Upper lobe of right lung (tissue), 1 donor: ENCODE results near the gene PTPN22. TPM values are rescaled to one million over a fixed set of nuclear protein-coding genes. Genes with fewer than 3 reads are reported as not detected.
A peak's percentile ranks its signal among the peaks of the same experiment; 100 is the strongest.

Experiments used
- ATAC-seq: fragments of 200-7000 bp; cut with Tn5 transposase; one replicate; pipeline ENCODE4 v1.9.1; 2020; ENCODE audit warnings: mild to moderate bottlenecking, moderate library complexity
- DNase-seq: peaks from one replicate; pipeline ENCODE4 v3.0.0-alpha.2; 2020
- H3K27ac ChIP-seq: fragments of 200-600 bp; one replicate; pipeline ENCODE4 v1.8.0; 2022
- H3K27me3 ChIP-seq: fragments of 200-600 bp; one replicate; pipeline ENCODE4 v1.8.0; 2022; ENCODE audit warnings: mild to moderate bottlenecking
- H3K36me3 ChIP-seq: fragments of 200-600 bp; one replicate; pipeline ENCODE4 v1.8.0; 2022
- H3K4me1 ChIP-seq: fragments of 200-600 bp; one replicate; pipeline ENCODE4 v1.8.0; 2022
- H3K4me3 ChIP-seq: fragments of 200-600 bp; one replicate; pipeline ENCODE4 v1.8.0; 2022; ENCODE audit warnings: mild to moderate bottlenecking
- H3K9me3 ChIP-seq: fragments of 200-600 bp; one replicate; pipeline ENCODE4 v1.8.0; 2022
- CTCF ChIP-seq: fragments of 200-600 bp; IDR thresholded peaks from one replicate; pipeline ENCODE4 v1.8.0; 2022; ENCODE audit warnings: antibody characterized with exemption
- intact Hi-C: fragments of 100-400 bp; cut with DNase I; formaldehyde crosslinking; loops from one replicate; pipeline ENCODE4 v1.11.0; 2022
- total RNA-seq: library from RNA; stranded (reverse); fragmentation: NEBNext Ultra II Directional; extraction: Animal tissue kit (Norgen Biotek cat#: 25700); gene quantifications from one replicate; pipeline ENCODE4 v1.2.1, GENCODE V29; 2021
- donor health status: DM: no; HTN: yes; CAD: no; lungs with severe emphysema.

Gene PTPN22
- total RNA-seq, 1 donor from 2014 or later, result 12.2 TPM

DNA sequence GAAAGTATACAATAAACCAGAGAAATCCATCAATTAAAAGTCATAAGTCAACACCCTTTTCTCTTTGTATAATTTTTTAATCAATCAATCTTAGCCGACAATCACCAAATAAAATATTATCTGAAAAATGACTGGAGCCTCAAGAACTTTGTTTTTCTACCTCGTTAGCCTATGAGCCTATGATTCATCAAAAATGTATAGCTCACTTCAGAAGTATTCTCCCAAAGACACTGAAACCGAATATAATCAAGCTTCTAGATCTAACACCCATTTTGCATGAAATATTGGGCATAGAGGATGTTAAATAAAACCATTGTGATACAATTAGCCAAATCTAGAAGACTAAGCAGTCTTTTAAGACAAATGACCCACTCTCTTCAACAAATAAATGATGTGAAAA, 41.5 kb downstream of the PTPN22 start:
- Histone ChIP-seq H3K4me1 (no peaks in the 10 kb centered on the region), H3K27me3 (no peaks in the 10 kb centered on the region), H3K4me3 (no peak overlapping the region), H3K9me3 (no peaks in the 10 kb centered on the region), H3K36me3 (no peaks in the 10 kb centered on the region), H3K27ac (no peak overlapping the region)
- no peak for TF ChIP-seq CTCF
- ATAC-seq (no peak), DNase-seq (no peak)
- intact Hi-C loops, result loop anchor here (10.0 kb wide), 1 partner anchor 65 kb away; no protein-coding TSS in a partner anchor

DNA sequence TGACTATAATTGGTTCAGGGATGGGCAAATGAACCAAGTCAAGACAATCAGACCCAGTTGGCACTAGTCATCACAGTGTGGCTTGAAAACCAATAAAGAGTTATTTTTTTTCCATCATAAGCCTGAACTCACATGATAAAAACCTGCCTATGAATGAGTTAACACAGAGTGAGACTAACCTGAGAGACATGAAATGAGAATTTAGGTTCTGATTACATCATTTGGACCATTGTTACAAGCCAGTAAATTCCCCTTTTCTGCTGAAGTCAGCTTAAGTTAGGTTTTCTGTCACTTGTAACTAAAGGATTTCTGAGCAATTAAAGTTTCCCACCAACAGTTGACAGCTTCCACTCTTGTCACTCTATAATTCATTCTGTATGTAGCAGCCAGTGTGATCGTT, 49.6 kb downstream of the PTPN22 start:
- Histone ChIP-seq H3K4me1 (no peaks in the 10 kb centered on the region), H3K9me3 (no peaks in the 10 kb centered on the region), H3K4me3 (no peak overlapping the region), H3K27ac (no peak overlapping the region), H3K36me3 (no peaks in the 10 kb centered on the region), H3K27me3 (no peaks in the 10 kb centered on the region)
- TF ChIP-seq CTCF, result no peak
- DNase-seq (no peak), ATAC-seq (no peak)
- intact Hi-C loops, result no loop called here

- intact Hi-C loops, result no loop called here
- H3K27me3 ChIP-seq, result no peaks in the 10 kb centered on the region
Observed at GRCh38 chr1:113818578-113818977, 52.9 kb downstream of the PTPN22 start.

GRCh38 chr1:113813218-113813617, 58.3 kb downstream of the PTPN22 start:
- intact Hi-C loops, result no loop called here
- no peak overlapping the region for H3K27ac ChIP-seq
- no peak for ATAC-seq

More at GRCh38 chr1:113818578-113818977, 52.9 kb downstream of the PTPN22 start:
- H3K4me3 ChIP-seq, result no peak overlapping the region
- ATAC-seq, result peak; percentile 49
- TF ChIP-seq CTCF, result no peak
- H3K36me3 ChIP-seq, result no peaks in the 10 kb centered on the region
- no peaks in the 10 kb centered on the region for H3K9me3 ChIP-seq
- no peaks in the 10 kb centered on the region for H3K4me1 ChIP-seq
- DNase-seq, result no peak
- H3K27ac ChIP-seq, result no peak overlapping the region

GRCh38 chr1:113812661-113813135, 58.8 kb downstream of the PTPN22 start:
- H3K36me3 ChIP-seq, result no peaks in the 10 kb centered on the region
- DNase-seq, result no peak
- H3K4me3 ChIP-seq, result peak overlapping the region; percentile 83
- H3K27ac ChIP-seq, result peak overlapping the region; percentile 95
- H3K4me1 ChIP-seq, result peaks cover 18% of the 10 kb centered on the region
- TF ChIP-seq CTCF, result no peak
- no peaks in the 10 kb centered on the region for H3K9me3 ChIP-seq
- intact Hi-C loops, result no loop called here
- ATAC-seq, result no peak
- H3K27me3 ChIP-seq, result no peaks in the 10 kb centered on the region

More at GRCh38 chr1:113813218-113813617, 58.3 kb downstream of the PTPN22 start:
- no peak for TF ChIP-seq CTCF
- no peaks in the 10 kb centered on the region for H3K27me3 ChIP-seq
- H3K4me3 ChIP-seq, result no peak overlapping the region
- peaks cover 18% of the 10 kb centered on the region for H3K4me1 ChIP-seq
- H3K9me3 ChIP-seq, result no peaks in the 10 kb centered on the region
- H3K36me3 ChIP-seq, result no peaks in the 10 kb centered on the region
- no peak for DNase-seq
